ENCODE results near the gene TBCB. TPM values are rescaled to one million over a fixed set of nuclear protein-coding genes. Genes with fewer than 3 reads are reported as not detected.
"Not testable (repeated sequence)": the region's sequence is repeated elsewhere in the genome, so short reads cannot be mapped to it uniquely, and the experiment has no call there.

The TBCB gene
- total RNA-seq, 2 experiments from 2014 or later = 141 to 166 TPM

DNA sequence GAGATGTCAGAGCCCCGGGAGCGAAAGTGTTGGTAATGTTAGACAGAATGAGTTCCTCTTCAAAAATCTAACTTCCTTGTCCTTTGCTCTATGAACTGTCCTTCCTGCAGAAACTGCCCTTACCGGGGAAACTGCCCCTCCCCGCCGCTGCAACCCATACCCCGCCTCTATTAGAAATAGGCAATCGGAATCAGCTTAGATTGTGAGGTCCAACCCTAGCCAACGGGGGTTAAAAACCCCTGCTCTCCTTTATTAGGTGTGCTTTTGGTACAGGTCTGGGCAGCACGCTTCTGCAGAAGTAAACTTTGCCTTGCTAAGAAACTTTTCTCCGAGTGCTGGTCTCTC lies 13.1 kb downstream of the TBCB start:
- peaks cover 24% of the 10 kb centered on the region for H3K4me1 Mint-ChIP-seq
- H3K36me3 Mint-ChIP-seq = peaks cover 12% of the 10 kb centered on the region
- H3K27ac Mint-ChIP-seq = peak overlapping the region; percentile 94
- DNase-seq (peak; percentile 47), ATAC-seq (no peak)
- CTCF ChIA-PET = interaction anchor here (0.5 to 9.1 kb wide), 21 partner anchors 7 to 401 kb away, joined by 3 to 150 read pairs (median 4); partner anchors contain the start of genes ALKBH6, CAPNS1, POLR2I and TBCB
- no peaks in the 10 kb centered on the region for H3K27me3 Mint-ChIP-seq
- no peaks in the 10 kb centered on the region for H3K9me3 Mint-ChIP-seq (ENCODE audit: low read depth)
- peak overlapping the region; percentile 86 for H3K4me3 Mint-ChIP-seq

DNA sequence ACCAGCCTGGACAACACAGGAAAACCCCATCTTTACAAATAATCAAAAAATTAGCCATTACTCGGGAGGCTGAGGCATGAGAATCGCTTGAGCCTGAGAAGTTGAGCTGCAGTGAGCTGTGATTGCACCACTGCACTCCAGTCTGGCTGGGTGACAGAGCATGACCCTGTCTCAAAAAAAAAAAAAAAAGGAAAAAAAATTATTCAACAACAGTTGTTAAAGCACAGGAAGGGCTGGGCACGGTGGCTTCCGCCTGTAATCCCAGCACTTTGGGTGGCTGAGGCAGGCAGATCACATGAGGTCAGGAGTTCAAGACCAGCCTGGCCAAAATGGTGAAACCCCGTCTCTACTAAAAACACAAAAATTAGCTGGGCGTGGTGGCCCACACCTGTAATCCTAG lies 16.0 kb downstream of the TBCB start:
- not testable (repeated sequence) for DNase-seq; H3K9me3 Mint-ChIP-seq (ENCODE audit: low read depth); H3K4me3 Mint-ChIP-seq; H3K27me3 Mint-ChIP-seq; H3K36me3 Mint-ChIP-seq; H3K27ac Mint-ChIP-seq; ATAC-seq
- H3K4me1 Mint-ChIP-seq = peaks cover 33% of the 10 kb centered on the region
- CTCF ChIA-PET = interaction anchor here (9.1 kb wide), 1 partner anchor 39 kb away, joined by 150 read pairs; no protein-coding TSS in a partner anchor

DNA sequence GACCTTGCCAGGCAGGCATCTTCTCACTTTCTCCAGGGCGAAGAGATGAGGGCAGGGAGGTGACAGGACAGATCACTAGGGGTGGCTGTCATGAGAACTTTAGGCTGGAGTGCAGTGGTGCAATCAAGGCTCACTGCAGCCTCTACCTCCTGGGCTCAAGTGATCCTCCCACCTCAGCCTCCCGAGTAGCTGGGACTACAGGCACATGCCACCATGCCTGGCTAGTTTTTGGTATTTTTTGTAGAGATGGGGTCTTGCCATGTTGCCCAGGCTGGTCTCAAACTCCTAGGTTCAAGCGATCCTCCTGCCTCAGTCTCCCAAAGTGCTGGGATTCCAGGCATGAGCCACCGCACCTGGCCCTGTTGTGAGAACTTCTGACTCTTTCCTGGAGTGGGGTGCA lies 19.6 kb downstream of the TBCB start:
- H3K27me3 Mint-ChIP-seq; H3K4me3 Mint-ChIP-seq; ATAC-seq; H3K36me3 Mint-ChIP-seq; H3K9me3 Mint-ChIP-seq (ENCODE audit: low read depth); H3K27ac Mint-ChIP-seq; DNase-seq: not testable (repeated sequence)
- peaks cover 34% of the 10 kb centered on the region for H3K4me1 Mint-ChIP-seq
- CTCF ChIA-PET = interaction anchor here (1.7 kb wide), 1 partner anchor 7 kb away, joined by 9 read pairs; no protein-coding TSS in a partner anchor

DNA sequence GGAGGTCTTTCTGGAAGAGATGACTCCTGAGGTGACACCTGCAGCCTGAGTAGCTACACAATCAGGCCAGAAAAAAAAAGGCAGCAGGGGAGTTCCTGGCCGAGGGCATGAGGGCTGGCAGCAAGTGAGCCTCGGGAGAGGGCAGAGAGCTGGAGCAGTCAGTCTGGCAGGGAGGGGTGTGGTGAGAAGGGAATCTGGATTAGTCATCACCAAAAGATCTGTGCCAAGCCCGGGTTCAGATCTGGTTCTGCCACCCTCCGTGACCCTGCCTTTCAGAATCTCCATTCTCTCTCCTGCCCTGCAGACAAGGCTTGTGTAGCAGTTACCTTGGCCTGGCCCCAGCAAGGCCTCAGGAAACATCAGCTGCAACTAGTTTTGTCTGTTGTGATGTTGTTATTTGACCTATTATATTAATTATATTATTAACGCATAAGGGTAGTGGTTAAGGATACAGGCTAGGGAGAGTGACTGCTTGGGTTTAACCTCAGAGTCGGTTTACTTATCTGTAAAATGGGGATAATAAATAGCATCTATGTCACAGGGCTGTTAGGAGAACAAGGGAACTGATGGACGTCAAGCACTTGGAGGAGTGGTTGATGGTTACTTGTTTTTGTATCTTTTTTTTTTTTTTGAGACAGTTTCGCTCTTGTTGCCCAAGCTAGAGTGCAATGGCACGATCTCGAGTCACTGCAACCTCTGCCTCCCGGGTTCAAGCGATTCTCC lies 21.9 kb downstream of the TBCB start:
- Mint-ChIP-seq H3K27me3 (no peaks in the 10 kb centered on the region), H3K9me3 (ENCODE audit: low read depth) (no peaks in the 10 kb centered on the region), H3K36me3 (peaks cover 11% of the 10 kb centered on the region), H3K4me3 (no peak overlapping the region), H3K27ac (no peak overlapping the region), H3K4me1 (peaks cover 39% of the 10 kb centered on the region)
- DNase-seq = no peak
- CTCF ChIA-PET = interaction anchor here (1.7 kb wide), 2 partner anchors 9 to 34 kb away, joined by 3 to 9 read pairs; no protein-coding TSS in a partner anchor
- no peak for ATAC-seq

DNA sequence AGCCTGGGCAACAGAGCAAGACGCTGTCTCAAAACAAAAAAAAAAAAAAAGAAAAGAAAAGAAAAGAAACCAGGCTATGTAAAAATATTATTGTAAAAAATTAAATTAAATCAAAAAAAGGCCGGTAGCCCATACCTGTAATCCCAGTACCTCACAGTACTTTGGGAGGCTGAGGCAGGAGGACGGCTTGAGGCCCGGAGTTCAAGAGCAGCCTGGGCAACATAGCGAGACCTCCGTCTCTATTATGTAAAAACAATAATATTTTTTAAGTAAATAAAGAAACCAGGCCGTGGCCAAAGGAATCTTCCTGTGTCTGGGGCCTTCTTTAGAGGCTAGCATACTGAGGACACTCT lies 23.8 kb downstream of the TBCB start:
- H3K27me3 Mint-ChIP-seq = no peaks in the 10 kb centered on the region
- peak overlapping the region; percentile 93 for H3K4me3 Mint-ChIP-seq
- no peak for ATAC-seq
- H3K27ac Mint-ChIP-seq = peak overlapping the region; percentile 93
- no peaks in the 10 kb centered on the region for H3K9me3 Mint-ChIP-seq (ENCODE audit: low read depth)
- H3K4me1 Mint-ChIP-seq = peaks cover 30% of the 10 kb centered on the region
- CTCF ChIA-PET = interaction anchor here (1.1 to 2.7 kb wide), 2 partner anchors 10 to 15 kb away, joined by 3 to 17 read pairs; no protein-coding TSS in a partner anchor
- no peak for DNase-seq
- peaks cover 19% of the 10 kb centered on the region for H3K36me3 Mint-ChIP-seq

DNA sequence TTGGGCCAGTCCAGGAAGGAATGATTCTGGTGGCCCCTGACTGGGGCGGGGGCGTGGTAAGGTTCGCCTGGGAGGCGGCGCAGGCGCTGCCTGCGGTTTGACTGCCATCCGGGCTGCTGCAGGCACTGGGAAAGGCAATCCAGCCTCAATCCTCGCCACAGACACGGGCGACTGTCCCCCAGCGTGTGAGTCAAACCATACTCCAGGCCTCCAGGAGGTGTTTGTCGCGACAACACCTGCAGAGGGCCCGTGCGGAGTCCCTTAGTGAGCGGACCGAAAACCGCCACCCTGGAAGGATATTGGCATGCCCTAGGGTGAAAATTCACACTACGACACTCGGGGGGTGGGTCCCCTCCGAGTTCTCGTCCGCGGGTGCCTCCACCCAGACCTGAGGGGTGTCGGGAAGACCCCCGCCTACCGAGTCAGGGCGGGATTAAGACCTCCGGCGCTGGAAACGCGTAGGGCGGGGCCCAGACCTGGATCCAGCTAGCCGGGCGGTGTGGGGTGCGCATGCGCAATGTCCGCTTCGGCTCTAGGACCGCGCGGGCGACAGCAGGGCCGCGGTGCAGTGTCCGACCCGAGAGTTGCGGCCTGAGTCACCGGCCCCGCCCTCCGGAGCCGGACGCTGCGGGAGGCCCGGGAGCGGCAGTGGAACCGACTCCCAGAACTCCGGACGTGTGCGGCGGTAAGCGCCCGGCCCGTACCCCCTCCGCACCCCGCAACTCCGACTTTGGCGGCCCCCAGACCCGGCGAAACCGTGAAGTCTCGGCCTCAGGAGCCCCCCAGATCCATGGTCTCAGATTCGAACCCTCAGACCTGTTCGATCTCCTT lies 24.4 kb downstream of the TBCB start, which contains the start of gene CAPNS1:
Gene CAPNS1, plus strand, starts transcription at position 594 of the 831 bp plus-strand sequence. CDS start 946 bp downstream, outside the sequence.
- peak within 1 kb of the TSS; percentile 93 for H3K27ac Mint-ChIP-seq
- H3K4me3 Mint-ChIP-seq = peak within 1 kb of the TSS; percentile 93
- H3K27me3 Mint-ChIP-seq = no peaks in the 10 kb centered on the region
- no peaks in the 10 kb centered on the region for H3K9me3 Mint-ChIP-seq (ENCODE audit: low read depth)
- ATAC-seq (peak; percentile 81), DNase-seq (peak; percentile 97)
- H3K4me1 Mint-ChIP-seq = peaks cover 30% of the 10 kb centered on the region
- H3K36me3 Mint-ChIP-seq = peaks cover 22% of the 10 kb centered on the region
- CTCF ChIA-PET = interaction anchor here (0.7 to 2.7 kb wide), 4 partner anchors 11 to 190 kb away, joined by 3 to 17 read pairs (median 3); no protein-coding TSS in a partner anchor

DNA sequence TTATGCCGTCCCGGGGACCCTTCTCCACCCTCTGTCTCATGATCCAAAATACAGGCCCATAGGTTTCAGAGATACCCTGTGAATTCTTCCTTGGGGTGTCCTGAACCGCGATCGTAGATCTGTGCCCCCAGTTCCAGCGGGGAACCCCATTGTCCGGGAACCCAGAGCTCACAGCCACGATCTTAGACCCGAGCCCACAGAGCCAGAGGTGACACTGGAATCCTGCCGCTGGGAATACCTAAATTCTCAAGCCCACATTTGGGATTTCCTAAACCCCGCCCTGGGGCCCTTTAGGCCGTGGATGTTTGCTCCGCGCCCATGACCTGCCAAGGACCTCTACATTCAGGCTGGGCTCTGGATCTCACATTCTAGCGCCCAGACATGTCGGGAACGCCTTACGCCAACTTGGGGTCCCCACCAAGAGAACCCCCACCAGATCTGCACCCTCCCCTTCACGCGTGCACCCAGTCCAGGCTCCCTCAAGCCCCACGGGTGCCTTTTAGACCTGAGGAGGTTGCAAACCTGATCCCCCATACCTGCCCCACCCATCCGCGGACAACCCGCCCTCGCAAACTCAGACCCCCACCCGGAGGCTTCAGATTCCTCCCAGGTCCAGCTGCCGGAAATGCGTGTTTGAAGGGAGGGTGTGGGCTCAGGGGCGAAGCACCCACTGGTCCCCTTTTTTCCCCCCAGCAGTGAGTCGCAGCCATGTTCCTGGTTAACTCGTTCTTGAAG lies 25.2 kb downstream of the TBCB start:
- Mint-ChIP-seq H3K36me3 (peaks cover 28% of the 10 kb centered on the region), H3K4me1 (peaks cover 28% of the 10 kb centered on the region), H3K27ac (peak overlapping the region; percentile 93), H3K4me3 (peak overlapping the region; percentile 93), H3K9me3 (ENCODE audit: low read depth) (no peaks in the 10 kb centered on the region), H3K27me3 (no peaks in the 10 kb centered on the region)
- CTCF ChIA-PET = interaction anchor here (0.7 to 2.7 kb wide), 3 partner anchors 12 to 190 kb away, joined by 3 to 17 read pairs (median 3); no protein-coding TSS in a partner anchor
- ATAC-seq (peak; percentile 30), DNase-seq (peak; percentile 72)

DNA sequence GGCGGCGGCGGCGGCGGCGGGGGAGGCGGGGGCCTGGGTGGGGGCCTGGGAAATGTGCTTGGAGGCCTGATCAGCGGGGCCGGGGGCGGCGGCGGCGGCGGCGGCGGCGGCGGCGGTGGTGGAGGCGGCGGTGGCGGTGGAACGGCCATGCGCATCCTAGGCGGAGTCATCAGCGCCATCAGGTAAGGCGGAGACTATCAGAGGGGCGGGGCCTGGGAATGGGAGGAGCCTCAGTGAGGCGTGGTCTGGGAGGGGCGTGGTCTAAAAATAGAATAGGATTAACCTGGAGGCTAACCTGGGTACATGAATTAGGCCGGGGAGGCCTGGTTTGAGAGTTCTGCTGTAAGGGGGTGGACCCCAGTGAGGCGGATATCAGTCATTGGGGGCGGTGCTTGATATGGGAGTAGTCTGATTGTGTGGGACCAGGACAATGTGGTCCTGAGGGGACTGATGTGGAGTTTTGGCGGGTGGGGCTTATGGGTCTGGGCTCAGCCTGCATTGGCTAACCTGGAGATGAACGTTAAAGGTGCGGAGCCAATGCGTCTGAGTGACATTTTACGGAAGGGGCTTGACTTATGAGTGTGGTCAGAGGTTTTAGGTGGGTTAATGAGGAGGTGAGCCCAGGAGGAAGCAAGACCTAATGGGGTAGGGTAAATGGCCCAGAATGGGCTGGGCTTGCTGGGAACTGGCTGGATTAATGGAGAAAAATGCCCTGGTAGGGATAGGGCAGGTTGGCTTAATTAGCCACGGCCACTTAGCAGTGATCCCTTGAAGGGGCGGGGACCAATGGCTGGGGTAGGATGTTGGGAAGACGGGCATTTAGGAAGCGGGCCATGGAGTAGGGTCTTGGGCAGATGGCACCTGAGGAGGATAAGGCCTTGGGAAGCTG lies 26.0 kb downstream of the TBCB start:
- Mint-ChIP-seq H3K27me3 (no peaks in the 10 kb centered on the region), H3K27ac (peak overlapping the region; percentile 93), H3K4me1 (peaks cover 24% of the 10 kb centered on the region), H3K4me3 (peak overlapping the region; percentile 93), H3K36me3 (peaks cover 36% of the 10 kb centered on the region), H3K9me3 (ENCODE audit: low read depth) (no peaks in the 10 kb centered on the region)
- CTCF ChIA-PET = interaction anchor here (2.7 kb wide), 1 partner anchor 13 kb away, joined by 17 read pairs; no protein-coding TSS in a partner anchor
- peak; percentile 93 for DNase-seq
- ATAC-seq = peak; percentile 71

DNA sequence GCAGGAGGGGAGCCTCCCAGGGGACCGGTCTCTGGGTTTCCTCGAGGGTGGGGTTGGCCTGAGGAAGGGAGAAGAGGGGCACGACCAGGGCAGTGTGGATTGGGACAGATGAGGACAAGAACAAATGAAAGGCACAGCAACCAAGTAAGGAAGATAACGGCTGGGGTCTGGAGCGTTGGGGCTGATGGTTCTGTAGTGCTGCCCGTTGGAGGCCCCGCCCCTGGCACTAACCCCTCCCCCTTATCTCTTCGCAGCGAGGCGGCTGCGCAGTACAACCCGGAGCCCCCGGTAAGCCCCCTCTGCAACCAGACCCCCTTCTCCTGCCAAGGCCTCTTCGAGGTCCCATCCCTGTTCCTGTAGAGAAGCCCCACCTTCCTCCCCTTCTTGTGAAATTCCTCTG lies 26.8 kb downstream of the TBCB start:
- no peak for ATAC-seq
- CTCF ChIA-PET = interaction anchor here (0.6 kb wide), 1 partner anchor 28 kb away, joined by 3 read pairs; no protein-coding TSS in a partner anchor
- Mint-ChIP-seq H3K27ac (no peak overlapping the region), H3K4me1 (peaks cover 18% of the 10 kb centered on the region), H3K27me3 (no peaks in the 10 kb centered on the region), H3K4me3 (no peak overlapping the region), H3K9me3 (ENCODE audit: low read depth) (no peaks in the 10 kb centered on the region), H3K36me3 (peaks cover 41% of the 10 kb centered on the region)
- DNase-seq = no peak

DNA sequence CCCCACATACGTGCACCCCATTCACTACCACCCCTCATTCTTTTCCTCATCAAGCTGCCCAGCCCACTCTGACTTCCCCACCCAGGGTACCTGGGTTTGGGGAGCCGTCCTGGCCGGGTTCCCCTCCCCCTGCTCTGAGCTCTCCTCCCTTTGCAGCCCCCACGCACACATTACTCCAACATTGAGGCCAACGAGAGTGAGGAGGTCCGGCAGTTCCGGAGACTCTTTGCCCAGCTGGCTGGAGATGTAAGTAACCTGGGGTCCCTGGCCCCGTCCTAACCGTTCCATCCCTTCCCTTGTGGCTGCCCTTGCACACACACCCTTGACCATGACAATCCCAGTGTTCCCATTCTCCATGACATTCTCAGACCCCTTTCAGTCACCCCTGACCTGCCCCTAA lies 27.2 kb downstream of the TBCB start:
- H3K4me1 Mint-ChIP-seq = peaks cover 17% of the 10 kb centered on the region
- CTCF ChIA-PET = interaction anchor here (0.6 kb wide), 1 partner anchor 27 kb away, joined by 3 read pairs; no protein-coding TSS in a partner anchor
- H3K27me3 Mint-ChIP-seq = no peaks in the 10 kb centered on the region
- no peak for ATAC-seq
- H3K9me3 Mint-ChIP-seq (ENCODE audit: low read depth) = no peaks in the 10 kb centered on the region
- DNase-seq = no peak
- H3K27ac Mint-ChIP-seq = no peak overlapping the region
- H3K4me3 Mint-ChIP-seq = no peak overlapping the region
- peaks cover 44% of the 10 kb centered on the region for H3K36me3 Mint-ChIP-seq

DNA sequence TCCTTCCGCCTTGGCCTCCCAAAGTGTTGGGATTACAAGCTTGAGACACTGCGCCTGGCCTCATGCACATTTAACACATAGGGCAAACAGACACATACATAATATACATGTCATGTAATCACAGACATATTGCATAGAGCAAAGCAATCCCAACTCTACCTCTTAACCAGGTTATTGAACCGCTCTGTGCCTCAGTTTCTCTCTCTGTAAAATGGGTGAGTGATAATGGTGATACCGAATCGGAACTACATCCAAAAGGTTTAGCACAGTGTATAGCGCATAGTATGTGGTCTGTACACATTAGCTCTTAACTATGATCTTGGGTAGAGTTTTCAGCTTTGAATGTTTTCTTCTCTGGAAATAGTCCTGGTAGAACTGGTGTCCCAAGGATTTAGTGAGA lies 29.4 kb downstream of the TBCB start:
- H3K27ac Mint-ChIP-seq = no peak overlapping the region
- DNase-seq (no peak), ATAC-seq (no peak)
- H3K4me1 Mint-ChIP-seq = peaks cover 14% of the 10 kb centered on the region
- peaks cover 49% of the 10 kb centered on the region for H3K36me3 Mint-ChIP-seq
- H3K4me3 Mint-ChIP-seq = no peak overlapping the region
- no peaks in the 10 kb centered on the region for H3K27me3 Mint-ChIP-seq
- CTCF ChIA-PET = interaction anchor here (1.0 to 1.3 kb wide), 2 partner anchors 18 to 25 kb away, joined by 4 to 6 read pairs; no protein-coding TSS in a partner anchor
- no peaks in the 10 kb centered on the region for H3K9me3 Mint-ChIP-seq (ENCODE audit: low read depth)
